Neuronal stem cell (in vitro differentiated cells): ENCODE measurements around the gene PRPF19.

Experiments
- DNase-seq: peaks from one replicate; pipeline ENCODE4 v3.0.0-alpha.2; 2013; ENCODE audit warnings: low spot score
- H2AFZ ChIP-seq: one replicate; pipeline ENCODE4 v1.6.1; 2013; ENCODE audit warnings: mild to moderate bottlenecking, low read length, inconsistent platforms
- H2AK5ac ChIP-seq: 2 replicates; pipeline ENCODE4 v1.6.1; 2013; ENCODE audit warnings: low read depth, mild to moderate bottlenecking, inconsistent platforms, low read length, moderate library complexity, mixed read lengths
- H2BK120ac ChIP-seq: 2 replicates; pipeline ENCODE4 v1.6.1; 2013; ENCODE audit warnings: low read depth, mild to moderate bottlenecking, inconsistent platforms, low read length, moderate library complexity, mixed read lengths
- H2BK12ac ChIP-seq: one replicate; pipeline ENCODE4 v1.6.1; 2013; ENCODE audit warnings: low read length, inconsistent platforms
- H2BK15ac ChIP-seq: 2 replicates; pipeline ENCODE4 v1.6.1; 2013; ENCODE audit warnings: mild to moderate bottlenecking, low read length, inconsistent platforms, mixed read lengths
- H2BK5ac ChIP-seq: one replicate; pipeline ENCODE4 v1.6.1; 2013; ENCODE audit warnings: inconsistent platforms, mild to moderate bottlenecking, low read length, moderate library complexity
- H3K14ac ChIP-seq: one replicate; pipeline ENCODE4 v1.6.1; 2013; ENCODE audit warnings: low read length, inconsistent platforms
- H3K18ac ChIP-seq: 2 replicates; pipeline ENCODE4 v1.6.1; 2013; ENCODE audit warnings: low read length, inconsistent platforms
- H3K23ac ChIP-seq: 2 replicates; pipeline ENCODE4 v1.6.1; 2013; ENCODE audit warnings: low read depth, mild to moderate bottlenecking, mixed read lengths, low read length, inconsistent platforms; ENCODE audit not compliant: poor library complexity
- H3K27ac ChIP-seq: replicated peaks from 3 replicates; pipeline ENCODE4 v1.5.1; 2013; ENCODE audit warnings: low read length, inconsistent platforms
- H3K27me3 ChIP-seq, 3 experiments: 2 replicates each; pipeline ENCODE4 v1.6.1; 2013; ENCODE audit warnings: low read length in 3 of 3, mild to moderate bottlenecking in 2 of 3, inconsistent platforms in 1 of 3, low read depth in 1 of 3, mixed read lengths in 1 of 3, moderate library complexity in 1 of 3; ENCODE audit not compliant: control insufficient read depth in 3 of 3, insufficient read depth in 3 of 3
- H3K36me3 ChIP-seq, 2 donors: replicated peaks in 1 of 2; 2 replicates each; pipeline ENCODE4 v1.6.1; 2013; ENCODE audit warnings: low read length in 2 of 2; ENCODE audit not compliant: control insufficient read depth in 2 of 2, insufficient read depth in 2 of 2
- H3K4ac ChIP-seq: 2 replicates; pipeline ENCODE4 v1.6.1; 2013; ENCODE audit warnings: inconsistent platforms, mild to moderate bottlenecking, low read length, moderate library complexity
- H3K4me1 ChIP-seq, 2 donors: 1 replicate in 1 of 2; 2 replicates in 1 of 2; pipeline ENCODE4 v1.6.1; 2013; ENCODE audit warnings: low read length in 2 of 2, low read depth in 1 of 2; ENCODE audit not compliant: control insufficient read depth in 2 of 2, insufficient read depth in 1 of 2
- H3K4me2 ChIP-seq: one replicate; pipeline ENCODE4 v1.6.1; 2013; ENCODE audit warnings: mild to moderate bottlenecking, low read length, inconsistent platforms; ENCODE audit not compliant: insufficient read depth, poor library complexity, severe bottlenecking
- H3K4me3 ChIP-seq, 2 donors: 2 replicates each; pipeline ENCODE4 v1.5.1; 2013; ENCODE audit warnings: low read length in 2 of 2, mild to moderate bottlenecking in 2 of 2, inconsistent platforms in 1 of 2, moderate library complexity in 1 of 2
- H3K79me1 ChIP-seq: one replicate; pipeline ENCODE4 v1.6.1; 2013; ENCODE audit warnings: low read depth, mild to moderate bottlenecking, inconsistent platforms, low read length, moderate library complexity
- H3K9ac ChIP-seq: one replicate; pipeline ENCODE4 v1.6.1; 2013; ENCODE audit warnings: mild to moderate bottlenecking, low read depth, low read length, inconsistent platforms; ENCODE audit not compliant: poor library complexity
- H3K9me3 ChIP-seq, 2 donors: replicated peaks in 1 of 2; 2 replicates each; pipeline versions ENCODE3 to v1.6.1; 2013; ENCODE audit warnings: low read length in 2 of 2, mild to moderate bottlenecking in 2 of 2, inconsistent platforms in 1 of 2, low read depth in 1 of 2, mixed read lengths in 1 of 2, moderate library complexity in 1 of 2; ENCODE audit not compliant: control insufficient read depth in 2 of 2, insufficient read depth in 1 of 2
- H4K8ac ChIP-seq: one replicate; pipeline ENCODE4 v1.6.1; 2013; ENCODE audit warnings: low read depth, mild to moderate bottlenecking, inconsistent platforms, low read length, moderate library complexity
- H4K91ac ChIP-seq: one replicate; pipeline ENCODE4 v1.6.1; 2013; ENCODE audit warnings: low read length, low read depth, mild to moderate bottlenecking, inconsistent platforms; ENCODE audit not compliant: poor library complexity
- WGBS, 2 donors: extraction: QIAGEN DNeasy Blood & Tissue Kit; methylation state at CpG; one replicate each; pipeline ENCODE4 v1.1.7; 2013; ENCODE audit warnings: missing lambda C conversion rate in 2 of 2, mixed read lengths in 1 of 2; ENCODE audit not compliant: insufficient read length in 2 of 2, insufficient replicate concordance in 1 of 2; ENCODE audit errors: extremely low coverage in 2 of 2; 5-methylcytosine and 5-hydroxymethylcytosine counted together

Gene PRPF19

DNA sequence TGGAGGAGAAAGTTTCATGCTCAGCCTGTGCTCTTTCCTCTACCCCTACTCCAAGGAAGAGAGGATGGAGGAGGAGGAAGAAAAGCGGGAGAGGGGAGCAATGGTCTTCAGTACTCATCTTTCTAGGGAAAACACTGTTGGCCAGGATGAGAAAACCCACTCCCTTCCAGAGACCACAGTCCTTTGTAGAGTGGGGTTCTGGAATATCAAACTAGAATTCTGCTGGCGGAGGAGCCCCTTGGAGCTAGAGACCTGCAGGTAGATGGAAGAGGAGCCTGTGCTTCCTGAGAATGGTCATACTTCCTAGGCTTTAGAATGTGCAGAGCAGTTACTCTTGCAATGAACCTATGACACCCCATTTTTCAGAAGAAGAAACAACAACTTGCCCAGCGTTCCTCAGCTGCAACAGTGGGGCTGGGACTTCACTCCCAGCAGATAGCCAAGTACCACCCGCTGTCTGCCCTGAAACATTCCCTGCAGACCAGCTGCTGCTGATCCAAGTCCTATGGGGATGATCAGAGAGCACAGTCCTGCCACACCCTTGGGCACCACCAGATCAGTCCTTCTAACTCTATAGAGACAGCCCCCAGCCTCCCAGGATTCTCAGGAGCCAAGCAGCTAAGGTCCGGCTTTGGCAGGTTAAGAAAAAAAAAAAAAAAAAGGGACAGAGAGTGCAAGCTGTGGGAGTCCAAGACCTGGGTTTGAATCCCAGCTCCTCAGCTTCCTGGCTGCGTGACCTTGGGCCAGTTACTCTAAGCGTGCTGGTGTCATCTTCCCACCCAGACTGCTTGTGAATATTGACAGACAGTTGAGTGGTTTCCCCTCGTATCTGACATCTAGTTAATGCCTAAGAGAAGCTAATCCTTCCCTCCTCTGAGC is 51.3 kb downstream of the PRPF19 start:
- Histone ChIP-seq H2BK15ac (no peak overlapping the region), H3K9ac (no peak overlapping the region), H3K14ac (no peak overlapping the region), H3K79me1 (no peaks in the 10 kb centered on the region), H3K18ac (no peak overlapping the region), H2AK5ac (no peak overlapping the region), H3K23ac (no peak overlapping the region), H3K4me3 (no peak overlapping the region), H3K36me3 (peaks cover 11 to 17% of the 10 kb centered on the region in 2 donors), H3K9me3 (no peaks in the 10 kb centered on the region), H2BK5ac (no peak overlapping the region), H3K4me1 (no peaks in the 10 kb centered on the region), H2AFZ (no peak overlapping the region), H2BK120ac (no peak overlapping the region), H3K27ac (no peak overlapping the region), H3K4ac (no peak overlapping the region), H3K27me3 (no peaks in the 10 kb centered on the region), H3K4me2 (no peak overlapping the region), H4K91ac (no peak overlapping the region), H4K8ac (no peak overlapping the region), H2BK12ac (no peak overlapping the region)
- WGBS, 2 donors: no CpG with 5 or more reads among the region's 8 CpGs
- DNase-seq: no peak

DNA sequence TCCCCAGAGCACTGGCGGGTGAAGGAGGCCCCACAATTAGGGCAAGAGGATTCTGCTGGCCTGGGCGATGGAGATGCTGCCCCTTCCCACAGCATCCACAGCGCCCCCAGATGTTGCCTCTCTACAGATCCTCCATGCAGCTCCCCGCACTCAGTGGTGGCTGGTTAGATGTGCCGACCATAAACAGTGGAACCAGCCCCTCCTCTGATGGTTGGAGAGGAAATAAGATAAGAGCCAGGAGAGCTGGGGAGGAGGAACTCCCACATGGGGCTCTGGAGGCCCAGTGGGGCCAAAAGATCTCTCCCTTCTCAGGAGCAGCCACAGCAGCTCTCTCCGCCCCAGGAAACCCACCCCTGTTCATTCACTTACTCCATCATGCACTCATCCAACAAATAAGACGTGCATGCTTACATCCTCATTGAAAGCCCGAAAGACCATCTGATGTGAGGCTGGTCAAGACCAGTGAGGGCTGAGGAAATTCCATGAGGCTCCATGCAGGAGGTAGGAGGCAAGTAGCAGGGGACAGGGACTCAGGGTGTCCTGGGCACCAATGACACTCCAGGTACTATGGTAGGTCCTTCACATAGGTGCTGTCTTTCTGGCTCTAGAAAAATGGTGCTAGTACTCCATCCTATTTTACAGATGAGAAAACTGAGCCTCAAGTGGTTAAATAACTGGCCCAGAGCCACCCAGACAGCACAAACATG is 52.1 kb downstream of the PRPF19 start:
- Histone ChIP-seq H4K8ac (no peak overlapping the region), H3K4me1 (no peaks in the 10 kb centered on the region), H3K4me2 (no peak overlapping the region), H3K18ac (no peak overlapping the region), H3K27ac (no peak overlapping the region), H3K14ac (no peak overlapping the region), H3K27me3 (no peaks in the 10 kb centered on the region), H3K4ac (no peak overlapping the region), H2AFZ (no peak overlapping the region), H3K9ac (no peak overlapping the region), H2BK5ac (no peak overlapping the region), H2BK15ac (no peak overlapping the region), H2BK12ac (no peak overlapping the region), H3K36me3 (peaks cover 19 to 25% of the 10 kb centered on the region in 2 donors), H4K91ac (no peak overlapping the region), H3K23ac (no peak overlapping the region), H3K4me3 (no peak overlapping the region), H3K9me3 (no peaks in the 10 kb centered on the region), H2BK120ac (no peak overlapping the region), H3K79me1 (no peaks in the 10 kb centered on the region), H2AK5ac (no peak overlapping the region)
- no peak for DNase-seq
- WGBS, 2 donors: no CpG with 5 or more reads among the region's 8 CpGs

DNA sequence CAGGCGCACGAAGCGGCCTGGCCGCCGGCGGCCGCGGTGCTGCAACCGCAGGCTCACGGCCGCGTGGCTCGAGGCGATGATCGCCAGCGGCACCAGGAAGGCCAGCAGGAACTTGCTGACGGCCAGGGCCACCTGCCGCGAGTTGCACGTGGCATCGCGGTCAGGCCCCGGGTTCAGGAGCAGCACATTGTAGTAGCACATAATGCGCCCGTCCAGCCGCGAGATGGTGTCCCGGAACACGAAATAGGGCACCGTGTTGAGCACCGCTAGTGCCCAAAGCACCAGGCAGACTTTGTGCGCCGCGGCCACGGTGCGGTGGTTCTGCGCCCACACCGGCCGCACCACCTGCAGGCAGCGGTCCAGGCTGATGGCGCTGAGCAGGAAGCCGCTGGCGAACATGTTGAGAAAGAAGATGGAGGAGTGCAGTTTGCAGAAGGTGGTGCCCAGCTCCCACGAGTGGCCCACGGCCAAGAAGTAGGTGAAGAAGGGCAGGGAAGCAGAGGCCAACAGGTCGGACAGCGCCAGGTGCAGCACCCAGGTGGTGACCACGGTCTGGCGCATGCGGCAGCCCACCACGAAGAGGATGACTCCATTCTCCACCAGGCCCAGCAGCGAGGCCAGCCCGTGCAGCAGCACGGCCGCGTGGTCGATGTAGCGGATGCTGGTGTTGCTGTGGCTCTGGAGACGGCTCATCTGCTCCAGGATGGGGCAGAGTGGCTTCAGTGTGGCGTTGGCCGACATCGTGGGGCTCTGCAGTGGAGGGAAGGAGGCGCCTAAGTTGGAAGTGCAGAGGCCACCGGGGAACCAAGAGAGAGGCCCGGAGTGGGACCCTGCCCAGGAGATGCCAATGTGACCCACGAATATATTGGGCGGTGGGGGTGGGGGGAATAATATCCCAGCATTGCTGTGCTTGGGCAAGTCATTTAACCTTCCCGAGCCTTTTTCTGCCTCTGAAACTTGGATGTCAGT is 53.1 kb downstream of the PRPF19 start:
- H3K36me3 ChIP-seq: peaks cover 28 to 36% of the 10 kb centered on the region in 2 donors
- no peak overlapping the region for H3K4me2 ChIP-seq
- no peak for DNase-seq
- no peaks in the 10 kb centered on the region for H3K4me1 ChIP-seq
- H2BK5ac ChIP-seq: no peak overlapping the region
- no peaks in the 10 kb centered on the region for H3K79me1 ChIP-seq
- H3K9ac ChIP-seq: peak overlapping the region; percentile 38
- H3K27me3 ChIP-seq: no peaks in the 10 kb centered on the region
- H3K9me3 ChIP-seq: no peaks in the 10 kb centered on the region
- H3K23ac ChIP-seq: peak overlapping the region; percentile 73
- no peak overlapping the region for H4K91ac ChIP-seq
- no peak overlapping the region for H2AFZ ChIP-seq
- peak overlapping the region; percentile 17 for H3K18ac ChIP-seq
- no peak overlapping the region for H2AK5ac ChIP-seq
- H3K27ac ChIP-seq: no peak overlapping the region
- H3K4ac ChIP-seq: peak overlapping the region; percentile 11
- H2BK120ac ChIP-seq: no peak overlapping the region
- peak overlapping the region; percentile 94 for H4K8ac ChIP-seq
- H2BK12ac ChIP-seq: no peak overlapping the region
- H3K14ac ChIP-seq: peak overlapping the region; percentile 71
- H3K4me3 ChIP-seq: peak overlapping the region in 1 of 2 donors; percentile 26
- no peak overlapping the region for H2BK15ac ChIP-seq
- WGBS, 2 donors: no CpG with 5 or more reads among the region's 68 CpGs
